Ramos (cell line): ENCODE measurements around the gene CMBL.

Experiments used
- in situ Hi-C: fragments of 300-500 bp; cut with MboI; formaldehyde crosslinking; loops from one replicate; pipeline ENCODE4 v1.14.3; 2022; ENCODE audit warnings: low sequenced_read_pairs; ENCODE audit not compliant: unreplicated experiment

CMBL gene

GRCh38 chr5:10233011-10233410 is 74.7 kb downstream of the CMBL start:
- in situ Hi-C loops, result no loop called here

DNA sequence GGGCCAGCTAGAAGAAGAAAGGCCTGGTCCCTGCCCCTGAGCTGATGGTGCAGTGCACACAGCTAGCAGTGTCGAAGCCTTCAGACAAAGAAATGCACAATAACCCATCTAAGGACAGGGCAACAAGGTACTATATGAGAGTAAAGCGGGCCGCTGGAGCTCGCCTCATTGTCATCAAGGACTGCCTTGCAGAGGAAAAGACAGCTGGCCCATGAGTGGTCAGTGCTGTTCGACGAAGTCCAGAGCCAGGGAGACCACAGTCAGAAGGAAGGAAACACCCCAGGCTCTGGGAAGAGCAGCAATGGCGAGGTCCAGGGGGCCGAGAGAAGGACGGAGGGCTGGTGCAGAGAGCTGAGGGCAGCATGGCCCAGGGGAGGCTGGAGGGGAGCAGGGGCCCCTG is 75.3 kb downstream of the CMBL start:
- in situ Hi-C loops, result no loop called here

DNA sequence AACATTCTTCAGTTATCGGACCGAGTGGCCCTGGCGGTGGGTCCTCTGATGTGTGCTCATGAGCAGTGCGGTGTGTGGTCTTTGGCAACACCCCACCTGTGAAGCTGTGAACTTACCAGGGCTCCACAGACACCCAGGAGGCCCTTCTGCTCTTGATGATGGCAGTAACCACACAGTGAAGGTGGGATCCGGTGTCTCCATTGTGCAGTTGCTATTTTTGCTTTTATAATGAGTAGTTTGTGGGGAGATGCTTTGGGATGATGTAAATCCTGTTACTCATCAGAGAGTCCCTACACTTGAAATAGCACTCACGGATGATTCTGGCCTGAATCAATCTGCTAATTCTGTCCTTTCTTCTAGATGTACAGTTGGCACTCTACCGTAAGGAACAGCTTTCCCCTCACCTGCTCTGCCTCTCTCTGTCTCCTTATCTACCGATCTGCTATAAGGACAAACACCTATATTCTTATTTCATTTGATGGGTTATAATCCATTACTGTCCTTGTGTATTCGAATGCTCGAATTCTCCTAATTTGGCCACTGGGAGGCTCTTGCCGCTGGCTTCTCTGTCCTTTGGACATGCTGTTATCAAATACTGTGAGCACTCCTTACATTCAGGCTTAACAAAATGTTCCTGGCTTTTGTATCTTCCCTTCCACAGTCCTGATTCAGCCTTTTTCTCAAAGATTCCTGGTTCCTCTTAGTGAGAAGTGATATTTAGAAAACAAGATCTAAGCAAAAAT is 78.2 kb downstream of the CMBL start:
- in situ Hi-C loops, result no loop called here

- in situ Hi-C loops, result no loop called here
Measured at GRCh38 chr5:10228288-10228687, 79.4 kb downstream of the CMBL start.
